ENCODE measurements around the gene PHC2. TPM values are rescaled to one million over a fixed set of nuclear protein-coding genes. Genes with fewer than 3 reads are reported as not detected.

Gene PHC2
- total RNA-seq, 1 experiment from 2014 or later = 245 TPM

Other genes starting within 250 kb of the PHC2 start
- gene TRIM62, start 249.1 kb downstream of the PHC2 start, total RNA-seq (2014; rRNA removed) = 11.5 and 11.9 TPM in 2 replicates
- gene ZNF362, start 174.6 kb downstream of the PHC2 start, total RNA-seq (2014; rRNA removed) = 15.7 and 18.6 TPM in 2 replicates
- 0.51 TPM in 1 of 2 replicates, not detected in the other for gene A3GALT2, start 110.0 kb downstream of the PHC2 start, total RNA-seq (2014; rRNA removed)
- gene ZSCAN20, start 41.5 kb upstream of the PHC2 start, total RNA-seq (2014; rRNA removed) = 8.0 and 9.0 TPM in 2 replicates

Data from LHCN-M2 (cell line).